HUES6 (cell line): ENCODE results near the gene PIGP.
"Not testable (repeated sequence)": the region's sequence is repeated elsewhere in the genome, so short reads cannot be mapped to it uniquely, and the experiment has no call there.

Experiments
- H3K27ac ChIP-seq: 2 replicates; pipeline ENCODE4 v1.7.0; 2013; ENCODE audit warnings: low read depth, mild to moderate bottlenecking, low read length, inconsistent platforms
- H3K27me3 ChIP-seq: 2 replicates; pipeline ENCODE4 v1.6.1; 2013; ENCODE audit warnings: low read length; ENCODE audit not compliant: control insufficient read depth, insufficient read depth
- H3K36me3 ChIP-seq: 2 replicates; pipeline ENCODE4 v1.6.1; 2013; ENCODE audit warnings: low read length; ENCODE audit not compliant: control insufficient read depth, insufficient read depth
- H3K4me1 ChIP-seq: 2 replicates; pipeline ENCODE4 v1.6.1; 2013; ENCODE audit warnings: low read length; ENCODE audit not compliant: control insufficient read depth, insufficient read depth
- H3K4me3 ChIP-seq: 2 replicates; pipeline ENCODE4 v1.5.1; 2013; ENCODE audit warnings: low read depth, low read length
- H3K9ac ChIP-seq: one replicate; pipeline ENCODE4 v1.6.1; 2013; ENCODE audit warnings: mild to moderate bottlenecking, low read length
- H3K9me3 ChIP-seq: 2 replicates; pipeline ENCODE4 v1.6.1; 2013; ENCODE audit warnings: low read depth, low read length; ENCODE audit not compliant: control insufficient read depth, insufficient read depth

PIGP gene

DNA sequence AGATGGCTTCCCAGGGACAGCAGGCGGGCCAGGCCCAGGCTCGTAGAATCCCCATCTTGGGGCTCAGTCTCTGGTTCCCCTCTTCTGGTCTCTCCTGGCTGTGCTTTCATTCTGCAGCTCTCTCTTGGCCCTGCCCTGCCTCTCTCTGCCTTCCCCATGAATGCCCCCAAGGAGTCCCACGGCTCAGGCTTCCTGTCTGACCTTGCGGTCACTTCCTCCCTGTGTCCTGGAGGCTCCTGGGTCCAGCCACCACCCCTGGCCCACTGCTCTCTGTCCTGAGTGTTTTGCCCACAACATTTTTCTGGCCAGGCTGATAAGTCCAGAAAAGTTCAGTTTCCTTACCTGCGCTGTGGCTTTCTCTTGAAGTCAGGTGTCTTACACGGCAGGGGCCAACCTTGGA, 29.1 kb downstream of the PIGP start:
- Histone ChIP-seq H3K4me1 (peaks cover 30% of the 10 kb centered on the region), H3K27me3 (peaks cover 42% of the 10 kb centered on the region), H3K36me3 (no peaks in the 10 kb centered on the region), H3K4me3 (no peak overlapping the region), H3K9ac (no peak overlapping the region), H3K27ac (no peak overlapping the region), H3K9me3 (no peaks in the 10 kb centered on the region)

DNA sequence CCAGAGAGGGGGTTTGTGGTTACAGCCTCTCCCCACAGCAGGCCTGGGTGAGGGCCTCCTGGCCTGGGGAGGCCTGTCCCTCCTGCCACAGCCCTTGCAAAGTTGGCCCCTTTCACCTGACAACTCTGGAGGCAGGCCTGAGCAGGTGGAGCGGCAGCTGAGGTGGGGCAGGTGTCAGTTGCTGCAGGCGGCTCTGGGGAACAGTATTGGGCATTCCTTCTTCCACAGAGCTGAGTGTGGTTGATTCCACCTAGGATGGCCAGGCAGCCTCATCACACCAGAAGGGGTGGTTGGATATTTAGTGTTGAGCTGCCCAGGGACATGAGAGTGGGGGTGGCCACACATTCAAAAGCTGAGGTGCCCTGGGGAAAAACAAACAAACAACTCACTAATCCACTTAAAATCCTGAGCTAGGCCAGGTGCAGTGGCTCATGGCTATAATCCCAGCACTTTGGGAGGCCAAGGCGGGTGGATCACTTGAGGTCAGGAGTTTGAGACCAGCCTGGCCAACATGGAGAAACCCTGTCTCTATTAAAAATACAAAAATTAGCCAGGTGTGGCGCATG, 31.1 kb downstream of the PIGP start:
- no peak overlapping the region for H3K4me3 ChIP-seq
- no peaks in the 10 kb centered on the region for H3K9me3 ChIP-seq
- no peak overlapping the region for H3K9ac ChIP-seq
- H3K4me1 ChIP-seq, result peaks cover 18% of the 10 kb centered on the region
- H3K36me3 ChIP-seq, result no peaks in the 10 kb centered on the region
- no peak overlapping the region for H3K27ac ChIP-seq
- peaks cover 45% of the 10 kb centered on the region for H3K27me3 ChIP-seq

DNA sequence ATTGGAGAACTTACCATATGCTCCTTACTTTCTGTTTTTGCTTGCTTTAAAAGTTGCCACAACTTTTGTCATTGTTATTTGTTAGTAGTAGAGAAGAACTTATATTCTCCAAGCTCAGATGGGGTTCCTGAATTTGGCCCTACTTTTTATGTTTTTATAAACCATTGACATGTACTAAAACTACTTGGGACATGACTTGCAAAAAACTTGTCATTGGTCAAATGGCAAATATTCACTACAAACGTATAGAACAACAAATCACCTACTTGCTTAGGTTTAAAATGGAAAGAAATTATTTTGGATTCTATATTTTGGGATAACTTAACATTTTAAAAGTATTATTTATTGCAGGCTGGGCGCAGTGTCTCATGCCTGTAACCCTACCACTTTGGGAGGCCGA, 32.7 kb downstream of the PIGP start:
- peaks cover 14% of the 10 kb centered on the region for H3K4me1 ChIP-seq
- H3K27me3 ChIP-seq, result peaks cover 47% of the 10 kb centered on the region
- no peaks in the 10 kb centered on the region for H3K36me3 ChIP-seq
- H3K9ac ChIP-seq, result no peak overlapping the region
- H3K4me3 ChIP-seq, result no peak overlapping the region
- no peak overlapping the region for H3K27ac ChIP-seq
- no peaks in the 10 kb centered on the region for H3K9me3 ChIP-seq

DNA sequence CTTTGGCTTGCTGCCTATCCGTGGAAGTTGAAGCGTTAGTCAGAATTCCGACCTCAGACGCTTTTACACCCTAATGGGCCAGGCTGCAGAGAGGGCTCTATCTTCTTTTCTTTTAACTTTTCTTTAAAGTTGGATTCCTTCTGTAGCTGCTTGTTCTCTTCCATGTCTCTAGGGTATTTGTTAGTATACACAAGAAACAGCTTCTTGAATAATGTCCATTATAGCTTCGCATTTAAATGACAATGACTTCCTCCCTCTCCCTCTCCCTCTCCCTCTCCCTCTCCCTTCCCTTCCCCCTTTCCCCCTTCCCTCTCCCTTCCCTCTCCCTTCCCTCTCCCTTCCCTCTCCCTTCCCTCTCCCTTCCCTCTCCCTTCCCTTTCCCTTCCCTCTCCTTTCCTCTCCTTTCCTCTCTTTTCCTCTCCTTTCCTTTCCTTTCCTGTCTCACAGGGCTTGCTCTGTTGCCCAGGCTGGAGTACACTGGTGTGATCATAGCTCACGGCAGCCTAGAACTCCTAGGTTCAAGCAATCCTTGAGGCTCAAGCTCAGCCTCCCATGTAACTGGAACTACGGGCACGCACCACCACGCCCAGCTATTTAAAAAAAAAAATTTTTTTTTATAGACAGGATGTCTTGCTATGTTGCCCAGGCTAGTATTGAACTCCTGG, 33.3 kb downstream of the PIGP start:
- H3K27me3 ChIP-seq, result peaks cover 47% of the 10 kb centered on the region
- H3K4me3 ChIP-seq, result no peak overlapping the region
- H3K27ac ChIP-seq, result no peak overlapping the region
- H3K9me3 ChIP-seq, result no peaks in the 10 kb centered on the region
- H3K36me3 ChIP-seq, result no peaks in the 10 kb centered on the region
- peaks cover 14% of the 10 kb centered on the region for H3K4me1 ChIP-seq
- H3K9ac ChIP-seq, result no peak overlapping the region

DNA sequence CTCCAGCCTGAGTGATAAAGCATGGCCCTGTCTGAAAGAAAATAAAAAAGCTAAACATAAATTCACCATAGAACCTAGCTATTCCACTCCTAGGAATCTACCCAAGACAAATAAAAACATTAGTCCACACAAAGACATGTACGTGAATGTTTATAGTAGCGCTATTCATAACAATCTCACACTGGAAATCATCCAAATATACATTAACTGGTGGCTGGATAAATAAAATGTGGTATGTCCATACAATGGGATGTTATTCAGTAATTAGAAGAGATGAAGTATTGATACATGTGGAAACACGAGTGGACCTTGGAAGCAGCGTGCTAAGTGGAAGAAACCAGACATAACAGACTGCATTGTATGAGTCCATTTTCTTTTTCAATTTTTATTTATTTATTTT, 36.7 kb downstream of the PIGP start:
- H3K4me3 ChIP-seq, result no peak overlapping the region
- H3K9me3 ChIP-seq, result no peaks in the 10 kb centered on the region
- H3K27me3 ChIP-seq, result peaks cover 40% of the 10 kb centered on the region
- no peak overlapping the region for H3K9ac ChIP-seq
- H3K4me1 ChIP-seq, result peaks cover 4% of the 10 kb centered on the region
- H3K36me3 ChIP-seq, result no peaks in the 10 kb centered on the region
- H3K27ac ChIP-seq, result no peak overlapping the region

DNA sequence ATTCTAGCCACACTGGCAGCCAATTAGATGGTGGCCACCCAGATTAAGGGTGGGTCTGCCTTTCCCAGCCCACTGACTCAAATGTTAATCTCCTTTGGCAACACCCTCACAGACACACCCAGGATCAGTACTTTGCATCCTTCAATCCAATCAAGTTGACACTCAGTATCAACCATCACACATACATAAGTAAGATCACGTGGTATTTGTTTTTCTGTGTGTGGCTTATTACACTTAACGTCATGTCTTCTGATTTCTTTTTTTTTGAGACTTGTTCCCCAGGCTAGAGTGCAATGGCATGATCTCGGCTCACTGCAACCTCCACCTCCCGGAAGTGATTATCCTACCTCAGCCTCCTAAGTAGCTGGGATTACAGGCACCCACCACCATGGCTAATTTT, 38.5 kb downstream of the PIGP start:
- peaks cover 24% of the 10 kb centered on the region for H3K27me3 ChIP-seq
- H3K36me3 ChIP-seq, H3K4me1 ChIP-seq, H3K27ac ChIP-seq, H3K9ac ChIP-seq, H3K9me3 ChIP-seq, H3K4me3 ChIP-seq: not testable (repeated sequence)

DNA sequence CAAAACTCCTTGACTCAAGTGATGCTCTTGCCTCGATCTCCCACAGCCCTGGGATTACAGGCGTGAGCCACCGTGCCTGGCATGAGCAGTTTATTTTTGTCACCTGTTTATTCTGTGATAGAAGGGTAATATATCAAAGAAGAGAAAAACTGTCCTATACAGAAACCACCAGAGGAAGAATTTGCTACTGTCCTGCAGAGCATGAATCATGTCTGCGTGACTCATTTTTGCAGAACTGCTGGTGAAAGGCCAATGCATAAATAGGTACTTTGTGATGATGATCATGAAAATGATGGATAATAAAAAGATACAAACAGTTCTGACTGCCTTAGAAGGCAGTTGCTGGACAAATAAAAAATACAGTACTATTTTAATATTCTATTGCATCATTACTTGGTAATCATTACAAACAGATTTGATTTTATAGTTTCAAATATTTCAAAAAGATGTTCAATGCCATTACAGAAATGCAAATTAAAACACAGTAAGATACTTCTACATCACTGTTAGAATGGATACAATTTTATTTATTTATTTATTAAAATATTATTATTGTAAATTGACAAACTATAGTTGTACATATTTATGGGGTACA, 39.9 kb downstream of the PIGP start:
- no peak overlapping the region for H3K4me3 ChIP-seq

DNA sequence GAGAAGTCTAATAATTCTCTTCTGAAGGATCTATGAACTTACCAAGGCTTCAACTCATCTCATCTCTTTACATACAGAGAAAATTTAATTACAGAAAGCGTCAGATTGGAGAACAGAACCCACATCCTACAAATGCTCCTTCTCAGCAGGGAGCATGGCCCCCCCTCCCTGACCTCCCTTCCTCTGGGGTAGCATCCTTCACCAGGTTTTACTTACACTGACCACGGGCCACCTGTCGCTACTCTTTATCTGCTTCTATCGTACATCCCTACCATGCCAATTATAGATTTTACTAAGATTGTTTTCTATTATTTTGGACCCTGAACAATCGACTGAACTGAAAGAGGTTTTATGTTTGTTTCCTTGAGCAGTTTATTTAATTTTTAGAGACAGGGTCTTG, 40.6 kb downstream of the PIGP start:
- Histone ChIP-seq H3K9me3 (no peaks in the 10 kb centered on the region), H3K9ac (no peak overlapping the region), H3K27me3 (peaks cover 5% of the 10 kb centered on the region), H3K36me3 (no peaks in the 10 kb centered on the region), H3K27ac (no peak overlapping the region), H3K4me3 (no peak overlapping the region), H3K4me1 (no peaks in the 10 kb centered on the region)

More for the DNA sequence above, 39.9 kb downstream of the PIGP start:
- Histone ChIP-seq H3K9me3 (no peaks in the 10 kb centered on the region), H3K27ac (no peak overlapping the region), H3K9ac (no peak overlapping the region), H3K4me1 (no peaks in the 10 kb centered on the region), H3K36me3 (no peaks in the 10 kb centered on the region), H3K27me3 (peaks cover 12% of the 10 kb centered on the region)

DNA sequence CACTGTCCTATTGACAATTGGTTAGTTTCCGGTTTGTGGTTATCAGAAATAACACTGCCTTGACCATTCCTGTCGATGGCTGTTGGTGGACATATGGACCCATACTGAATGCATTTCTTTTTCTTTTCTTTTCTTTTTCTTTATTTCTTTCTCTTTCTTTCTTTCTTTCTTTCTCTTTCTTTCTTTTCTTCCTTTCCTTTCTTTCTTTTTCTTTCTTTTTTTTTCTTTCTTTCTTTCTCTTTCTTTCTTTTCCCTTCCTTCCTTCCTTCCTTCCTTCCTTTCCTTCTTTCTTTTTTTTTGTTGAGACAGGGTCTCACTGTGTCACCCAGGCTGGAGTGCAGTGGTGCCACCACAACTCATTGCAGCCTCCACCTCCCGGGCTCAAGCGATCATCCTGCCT, 42.0 kb downstream of the PIGP start:
- Histone ChIP-seq H3K4me1 (no peaks in the 10 kb centered on the region), H3K9me3 (no peaks in the 10 kb centered on the region), H3K27ac (no peak overlapping the region), H3K9ac (no peak overlapping the region), H3K4me3 (no peak overlapping the region), H3K36me3 (no peaks in the 10 kb centered on the region), H3K27me3 (no peaks in the 10 kb centered on the region; the same call in 1 of the 2 replicates)

DNA sequence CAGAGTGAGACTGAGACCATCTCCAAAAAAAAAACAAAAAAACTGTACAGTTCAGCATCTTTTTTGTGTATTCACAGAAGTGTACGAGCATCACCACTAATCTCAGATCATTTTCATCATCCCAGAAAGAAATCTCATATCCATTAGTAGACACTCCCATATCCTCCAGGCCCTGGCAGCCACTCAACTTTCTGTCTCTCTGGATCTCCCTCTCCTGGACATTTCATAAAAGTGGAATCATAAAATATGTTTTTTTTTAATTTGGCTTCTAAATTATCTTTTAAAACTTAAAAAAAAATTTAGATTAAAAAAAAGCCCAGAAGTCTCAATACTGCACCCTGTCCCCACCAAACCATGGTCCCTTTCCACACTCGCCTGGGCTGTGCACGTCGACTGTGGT, 44.3 kb downstream of the PIGP start:
- no peak overlapping the region for H3K9ac ChIP-seq
- H3K9me3 ChIP-seq, result no peaks in the 10 kb centered on the region
- H3K4me1 ChIP-seq, result no peaks in the 10 kb centered on the region
- H3K4me3 ChIP-seq, result no peak overlapping the region
- H3K36me3 ChIP-seq, result no peaks in the 10 kb centered on the region
- no peak overlapping the region for H3K27ac ChIP-seq
- no peaks in the 10 kb centered on the region; the same call in 1 of the 2 replicates for H3K27me3 ChIP-seq

DNA sequence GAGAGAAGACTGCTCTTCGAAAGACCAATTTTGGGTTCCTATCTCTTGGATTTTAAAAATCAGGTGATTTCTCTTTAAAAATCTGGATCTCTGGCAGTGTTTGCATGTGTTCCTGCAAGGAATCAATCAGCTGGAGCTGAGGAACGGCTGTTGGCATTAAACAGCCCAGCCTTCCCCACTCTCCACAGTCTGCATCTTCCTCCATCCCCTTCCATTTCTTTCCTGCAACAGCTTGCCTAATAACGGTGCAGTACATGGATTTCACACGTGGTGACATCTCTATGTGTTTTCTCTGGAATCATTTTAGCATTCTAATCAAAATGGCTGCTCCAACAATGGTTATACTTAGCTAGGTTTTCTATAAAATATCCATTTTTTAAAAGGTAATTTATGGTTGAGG, 46.4 kb downstream of the PIGP start:
- Histone ChIP-seq H3K4me1 (no peaks in the 10 kb centered on the region), H3K36me3 (no peaks in the 10 kb centered on the region), H3K4me3 (no peak overlapping the region), H3K27ac (no peak overlapping the region), H3K9me3 (no peaks in the 10 kb centered on the region), H3K27me3 (no peaks in the 10 kb centered on the region; the same call in 1 of the 2 replicates), H3K9ac (no peak overlapping the region)
